ENCODE data around the gene JUP.

GRCh38 chr17:41733348-41734138 is 53.0 kb downstream of the JUP start:
- TF ChIP-seq CTCF (IDR thresholded peaks at IDR 0.05; ENCODE audit: insufficient read depth, low read length, poor library complexity, severe bottlenecking), result no peak
- no peak for TF ChIP-seq EZH2phosphoT487 (conservative IDR thresholded peaks at IDR 0.05; ENCODE audit: low read length)

All from SU-DHL-6 (cell line).